IPS-18a (cell line): ENCODE data around the gene HHAT.
A peak's percentile ranks its signal among the peaks of the same experiment; 100 is the strongest.
"Not testable (repeated sequence)": the region's sequence is repeated elsewhere in the genome, so short reads cannot be mapped to it uniquely, and the experiment has no call there.

Experiments used
- H3K27ac ChIP-seq: one replicate; pipeline ENCODE4 v1.5.1; 2013; ENCODE audit warnings: low read length
- H3K27me3 ChIP-seq: one replicate; pipeline ENCODE4 v1.6.1; 2013; ENCODE audit warnings: mild to moderate bottlenecking, low read length; ENCODE audit not compliant: control insufficient read depth, insufficient read depth
- H3K36me3 ChIP-seq: one replicate; pipeline ENCODE4 v1.6.1; 2013; ENCODE audit warnings: low read depth, low read length; ENCODE audit not compliant: control insufficient read depth
- H3K4me1 ChIP-seq: one replicate; pipeline ENCODE4 v1.6.1; 2013; ENCODE audit warnings: low read depth, low read length; ENCODE audit not compliant: control insufficient read depth
- H3K4me3 ChIP-seq: one replicate; pipeline ENCODE4 v1.5.1; 2013; ENCODE audit warnings: low read length
- H3K9ac ChIP-seq: one replicate; pipeline ENCODE4 v1.6.1; 2013; ENCODE audit warnings: mild to moderate bottlenecking, low read length, moderate library complexity
- H3K9me3 ChIP-seq: one replicate; pipeline ENCODE4 v1.6.1; 2013; ENCODE audit warnings: low read depth, low read length; ENCODE audit not compliant: control insufficient read depth

Gene HHAT

DNA sequence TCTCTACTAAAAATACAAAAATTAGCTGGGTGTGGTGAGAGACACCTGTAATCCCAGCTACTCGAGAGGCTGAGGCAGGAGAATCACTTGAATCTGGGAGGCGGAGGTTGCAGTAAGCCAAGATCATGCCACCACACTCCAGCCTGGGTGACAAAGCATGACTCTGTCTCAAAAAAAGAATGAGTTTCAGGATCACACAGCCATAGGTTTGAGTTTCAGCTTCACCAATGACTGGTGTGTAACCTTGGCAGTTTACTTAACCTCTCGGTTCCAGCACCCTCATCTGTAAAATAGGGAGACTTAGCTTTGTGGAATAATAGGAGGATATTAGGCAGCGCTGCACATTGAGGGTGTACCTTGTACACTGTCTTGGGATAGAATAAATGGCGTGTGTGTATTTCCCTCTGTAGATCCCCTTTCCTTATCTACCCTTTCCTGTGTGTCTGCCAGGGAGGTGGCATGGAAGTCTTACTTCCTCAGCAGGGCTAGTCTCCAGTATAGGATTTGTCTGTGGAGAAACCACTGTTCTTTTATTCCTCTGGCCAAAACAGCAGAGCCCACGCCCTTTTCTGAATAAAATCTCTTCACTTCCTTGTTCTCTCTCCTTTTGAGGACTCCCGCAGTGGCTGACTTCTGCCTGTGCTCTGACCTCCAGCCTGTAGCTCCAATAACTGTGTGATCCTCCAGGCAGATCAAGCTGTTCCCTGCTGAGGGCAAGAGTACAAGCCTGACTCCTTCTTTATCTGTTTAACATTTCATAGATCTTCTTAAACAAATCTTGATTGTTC lies 90.4 kb downstream of the HHAT start:
- Histone ChIP-seq H3K4me3 (no peak overlapping the region), H3K9me3 (no peaks in the 10 kb centered on the region), H3K27me3 (no peaks in the 10 kb centered on the region), H3K9ac (no peak overlapping the region), H3K4me1 (no peaks in the 10 kb centered on the region), H3K36me3 (no peaks in the 10 kb centered on the region), H3K27ac (no peak overlapping the region)

DNA sequence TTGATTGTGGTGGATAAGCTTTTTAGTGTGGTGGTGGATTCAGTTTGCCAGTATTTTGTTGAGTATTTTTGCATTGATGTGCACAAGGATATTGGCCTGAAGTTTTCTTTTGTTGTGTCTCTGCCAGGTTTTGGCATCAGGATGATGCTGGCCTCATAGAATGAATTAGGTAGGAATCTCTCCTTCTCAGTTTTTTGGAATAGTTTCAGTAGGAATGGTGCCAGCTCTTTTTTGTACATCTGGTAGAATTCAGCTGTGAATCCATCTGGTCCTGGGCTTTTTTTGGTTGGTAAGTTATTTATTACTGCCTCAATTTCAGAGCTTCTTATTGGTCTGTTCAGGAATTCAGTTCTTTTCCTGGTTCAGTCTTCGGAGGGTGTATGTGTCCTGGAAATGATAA lies 98.0 kb downstream of the HHAT start:
- H3K27me3 ChIP-seq, H3K9ac ChIP-seq, H3K9me3 ChIP-seq, H3K4me3 ChIP-seq, H3K27ac ChIP-seq, H3K4me1 ChIP-seq, H3K36me3 ChIP-seq: not testable (repeated sequence)

DNA sequence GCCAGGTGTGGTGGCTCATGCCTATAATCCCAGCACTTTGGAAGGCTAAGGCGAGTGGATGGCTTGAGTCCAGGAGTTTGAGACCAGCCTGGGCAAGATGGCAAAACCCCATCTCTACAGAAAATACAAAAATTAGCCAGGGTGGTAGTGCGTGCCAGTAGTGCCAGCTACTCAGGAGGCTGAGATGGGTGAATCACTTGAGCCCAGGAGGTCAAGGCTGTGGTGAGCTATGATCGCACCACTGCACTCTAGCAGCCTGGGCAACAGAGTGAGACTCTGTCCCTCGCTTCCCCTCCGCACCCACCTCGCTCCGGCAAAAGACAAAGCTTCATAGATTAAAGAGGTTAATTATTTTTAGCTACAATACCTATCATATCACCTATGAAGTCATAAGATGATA lies 100.0 kb downstream of the HHAT start:
- Histone ChIP-seq H3K9me3 (no peaks in the 10 kb centered on the region), H3K9ac (no peak overlapping the region)

DNA sequence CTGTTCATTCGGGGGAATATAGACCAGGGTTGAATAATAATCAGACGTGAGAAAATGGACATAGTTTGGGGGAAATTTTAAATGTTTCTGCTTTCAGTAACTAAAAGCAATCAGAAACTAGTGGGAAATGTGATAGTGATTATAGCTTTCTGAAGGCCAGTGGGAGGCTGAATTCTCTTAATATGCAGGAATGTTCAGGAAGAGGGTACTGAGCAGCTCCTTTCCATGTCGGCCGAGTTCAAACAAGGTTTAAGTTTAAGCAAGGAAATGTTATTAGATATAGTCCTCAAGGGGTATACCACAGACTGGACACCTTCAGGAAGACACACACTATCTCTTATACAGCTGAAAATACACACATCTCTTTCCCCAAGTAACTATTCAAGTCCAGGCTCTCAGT lies 105.5 kb downstream of the HHAT start:
- H3K4me3 ChIP-seq = peak overlapping the region; percentile 7
- H3K27ac ChIP-seq = no peak overlapping the region
- no peaks in the 10 kb centered on the region for H3K36me3 ChIP-seq
- H3K9me3 ChIP-seq = no peaks in the 10 kb centered on the region
- H3K27me3 ChIP-seq = no peaks in the 10 kb centered on the region
- peaks cover 14% of the 10 kb centered on the region for H3K4me1 ChIP-seq
- H3K9ac ChIP-seq = no peak overlapping the region

More for the DNA sequence above, 100.0 kb downstream of the HHAT start:
- peaks cover 4% of the 10 kb centered on the region for H3K4me1 ChIP-seq
- H3K36me3 ChIP-seq = no peaks in the 10 kb centered on the region
- no peak overlapping the region for H3K27ac ChIP-seq
- no peak overlapping the region for H3K4me3 ChIP-seq
- H3K27me3 ChIP-seq = no peaks in the 10 kb centered on the region

DNA sequence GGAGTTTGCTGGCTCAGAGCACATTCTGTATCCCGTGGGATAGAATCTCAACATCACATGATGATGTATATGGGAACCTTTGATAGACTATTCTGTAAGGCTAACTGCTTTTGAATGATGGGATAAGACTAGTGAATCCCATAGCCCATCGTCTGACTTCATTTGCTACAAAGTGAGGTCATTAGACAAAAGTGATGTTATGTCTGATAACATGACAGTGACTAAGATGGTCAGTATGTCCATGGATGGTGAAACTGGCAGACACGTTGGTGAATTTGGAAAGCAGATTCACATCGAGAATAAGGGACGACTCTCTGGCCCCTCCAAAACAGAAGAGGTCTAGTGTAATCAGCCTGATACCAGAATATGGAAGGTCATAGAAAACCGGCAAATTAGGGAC lies 108.4 kb downstream of the HHAT start:
- no peak overlapping the region for H3K4me3 ChIP-seq
- H3K9ac ChIP-seq = no peak overlapping the region
- H3K9me3 ChIP-seq = no peaks in the 10 kb centered on the region
- H3K36me3 ChIP-seq = no peaks in the 10 kb centered on the region
- no peak overlapping the region for H3K27ac ChIP-seq
- H3K4me1 ChIP-seq = peaks cover 14% of the 10 kb centered on the region
- no peaks in the 10 kb centered on the region for H3K27me3 ChIP-seq

DNA sequence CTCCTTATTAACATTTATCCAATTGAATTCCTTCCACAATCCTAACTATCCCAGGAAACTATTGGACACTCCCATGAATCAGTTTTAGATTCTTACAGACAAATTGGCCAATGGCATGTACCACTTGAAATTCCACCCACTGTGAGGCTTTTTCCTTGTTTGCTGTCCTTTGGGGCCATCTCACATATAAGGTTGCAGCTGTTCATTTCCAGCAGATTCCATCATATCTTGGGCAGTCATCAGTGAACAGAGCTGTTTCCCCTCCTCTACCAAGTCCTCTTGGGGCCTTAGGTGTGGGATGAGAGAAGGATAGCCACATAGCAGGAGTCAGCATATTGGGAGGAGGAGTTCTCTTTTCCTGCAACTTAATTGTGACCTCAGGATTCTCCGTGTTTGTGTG lies 109.1 kb downstream of the HHAT start:
- Histone ChIP-seq H3K4me1 (peaks cover 14% of the 10 kb centered on the region), H3K36me3 (no peaks in the 10 kb centered on the region), H3K9me3 (no peaks in the 10 kb centered on the region), H3K27ac (no peak overlapping the region), H3K4me3 (no peak overlapping the region), H3K27me3 (no peaks in the 10 kb centered on the region), H3K9ac (no peak overlapping the region)

DNA sequence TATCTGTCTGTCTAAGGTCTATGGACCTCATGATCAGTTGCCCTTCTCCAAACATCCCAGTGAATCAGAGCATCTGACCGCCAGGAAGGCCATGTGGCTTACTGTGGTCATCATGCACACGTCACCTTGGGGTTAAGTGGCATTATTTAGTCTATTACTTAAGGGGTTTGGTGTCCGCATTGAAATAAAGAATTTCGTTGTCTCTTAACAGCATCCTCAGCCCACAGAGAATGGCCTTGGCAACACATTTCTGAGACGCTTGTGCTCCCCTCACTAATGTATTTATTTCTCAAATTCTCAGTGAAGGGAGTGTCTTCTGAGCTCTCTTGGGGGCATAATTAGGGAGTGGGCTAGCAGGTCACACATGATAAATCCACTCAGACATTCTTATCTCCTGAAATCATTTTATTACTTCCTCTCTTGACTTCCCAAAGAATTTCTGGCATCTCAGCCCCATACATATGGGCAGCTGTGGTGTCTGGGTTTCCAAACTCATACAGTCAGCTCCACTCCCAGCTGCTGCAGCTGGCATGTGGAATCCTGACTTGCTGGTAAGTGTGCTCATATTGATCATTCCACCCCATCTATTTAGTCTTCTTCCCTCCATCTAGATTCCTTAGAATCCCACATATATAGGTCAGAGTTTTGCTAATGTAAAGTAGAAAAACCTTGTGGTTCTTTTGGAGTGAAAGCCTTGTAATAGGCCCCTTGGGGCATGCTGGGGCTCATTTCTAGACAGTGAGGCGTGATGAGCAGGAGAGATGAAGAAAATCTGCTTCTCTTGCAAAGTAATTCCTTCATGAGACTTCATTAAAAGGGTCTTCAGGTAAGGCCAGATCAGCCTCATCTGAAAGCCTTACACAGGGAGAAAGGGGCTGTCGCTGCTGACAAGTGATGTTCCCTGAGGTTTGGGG lies 110.5 kb downstream of the HHAT start:
- H3K27me3 ChIP-seq = no peaks in the 10 kb centered on the region
- H3K4me1 ChIP-seq = peaks cover 5% of the 10 kb centered on the region
- no peaks in the 10 kb centered on the region for H3K9me3 ChIP-seq
- no peaks in the 10 kb centered on the region for H3K36me3 ChIP-seq
- no peak overlapping the region for H3K27ac ChIP-seq
- H3K9ac ChIP-seq = no peak overlapping the region
- no peak overlapping the region for H3K4me3 ChIP-seq

DNA sequence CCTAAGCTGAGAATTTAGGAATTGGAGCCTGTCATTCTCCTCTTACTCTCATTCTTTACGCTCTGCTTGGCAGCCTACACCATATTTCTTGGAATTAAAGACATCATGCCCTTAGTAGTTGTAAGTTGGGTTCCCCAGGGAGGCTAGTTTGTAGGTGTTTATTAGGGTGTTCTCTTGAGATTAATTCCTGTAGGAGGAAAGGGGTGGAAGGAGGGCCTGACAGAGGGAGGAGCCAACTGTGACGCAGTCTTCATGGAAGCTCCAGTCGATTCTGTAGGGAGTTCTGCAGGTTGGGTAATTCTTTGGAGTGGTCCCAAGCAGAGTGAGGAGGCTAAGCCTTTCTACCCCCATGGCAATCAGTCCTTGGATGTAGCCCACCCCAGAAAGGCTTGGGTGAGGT lies 111.4 kb downstream of the HHAT start:
- Histone ChIP-seq H3K9me3 (no peaks in the 10 kb centered on the region), H3K36me3 (no peaks in the 10 kb centered on the region), H3K9ac (no peak overlapping the region), H3K4me3 (no peak overlapping the region), H3K4me1 (no peaks in the 10 kb centered on the region), H3K27me3 (no peaks in the 10 kb centered on the region), H3K27ac (no peak overlapping the region)

DNA sequence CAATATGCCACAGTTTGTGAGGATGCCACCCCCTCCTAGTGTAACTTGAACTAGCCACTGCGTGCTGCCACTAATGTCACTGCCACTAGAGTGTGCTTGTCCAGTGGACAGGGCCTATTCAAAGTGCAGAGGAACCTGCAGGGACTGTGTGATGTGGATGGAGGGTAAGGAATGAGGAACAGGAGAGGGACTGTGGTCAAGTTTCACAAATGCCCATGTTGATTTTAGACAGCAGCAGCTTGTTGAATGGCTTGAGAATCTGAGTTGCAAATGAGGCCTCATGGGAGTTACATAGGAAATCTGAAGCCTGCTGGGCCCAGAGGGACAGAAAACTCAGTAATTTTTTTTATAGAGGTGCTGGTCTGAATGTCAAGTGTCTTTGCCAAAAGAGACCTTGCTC lies 112.3 kb downstream of the HHAT start:
- Histone ChIP-seq H3K9ac (no peak overlapping the region), H3K27me3 (no peaks in the 10 kb centered on the region), H3K4me1 (peaks cover 2% of the 10 kb centered on the region), H3K9me3 (no peaks in the 10 kb centered on the region), H3K36me3 (no peaks in the 10 kb centered on the region), H3K27ac (no peak overlapping the region), H3K4me3 (no peak overlapping the region)

DNA sequence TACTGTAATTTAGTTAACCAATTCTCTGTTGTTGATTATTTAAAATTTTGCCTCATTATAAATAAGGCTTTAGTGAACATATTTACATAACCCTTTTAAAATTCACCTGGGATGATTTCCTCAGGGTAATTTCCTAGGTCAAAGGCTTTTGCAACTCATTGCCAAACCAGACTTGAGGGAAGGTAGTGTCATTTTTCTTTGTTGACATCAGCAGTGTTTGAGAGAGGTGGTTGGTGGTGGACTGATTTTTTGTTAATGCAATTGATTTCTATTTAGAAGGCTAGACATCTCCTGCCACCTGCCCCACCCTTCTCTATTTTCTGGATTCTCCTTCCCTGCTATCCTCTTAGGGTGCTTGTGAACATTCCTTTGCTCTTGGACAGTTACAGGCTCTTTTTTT lies 116.8 kb downstream of the HHAT start:
- Histone ChIP-seq H3K4me3 (no peak overlapping the region), H3K27me3 (no peaks in the 10 kb centered on the region), H3K27ac (no peak overlapping the region), H3K9me3 (no peaks in the 10 kb centered on the region), H3K36me3 (no peaks in the 10 kb centered on the region), H3K9ac (no peak overlapping the region), H3K4me1 (peaks cover 9% of the 10 kb centered on the region)

DNA sequence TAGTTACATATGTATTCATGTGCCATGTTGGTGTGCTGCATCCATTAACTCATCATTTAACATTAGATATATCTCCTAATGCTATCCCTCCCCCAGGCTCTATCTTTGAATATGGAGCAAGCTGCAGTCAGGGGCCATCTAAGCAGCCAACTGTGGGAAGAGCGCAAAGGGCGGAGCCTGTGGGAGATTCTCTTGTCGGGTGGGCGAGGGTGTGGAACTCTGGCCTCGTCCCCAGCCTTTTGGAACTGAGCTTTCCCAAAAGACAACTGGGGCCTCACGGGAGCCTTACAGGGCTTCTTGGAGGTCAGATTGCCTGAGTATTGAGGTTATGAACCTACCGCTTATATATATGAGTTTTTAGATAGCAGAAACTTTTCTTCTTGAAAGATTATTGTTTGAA lies 117.2 kb downstream of the HHAT start:
- Histone ChIP-seq H3K9ac (no peak overlapping the region), H3K36me3 (no peaks in the 10 kb centered on the region), H3K4me3 (no peak overlapping the region), H3K4me1 (peaks cover 9% of the 10 kb centered on the region), H3K27ac (no peak overlapping the region), H3K27me3 (no peaks in the 10 kb centered on the region), H3K9me3 (no peaks in the 10 kb centered on the region)
